ENCODE data around the gene ZNRF1. TPM values are rescaled to one million over a fixed set of nuclear protein-coding genes. Genes with fewer than 3 reads are reported as not detected.

ZNRF1 gene
- total and polyA plus RNA-seq, 8 donors, result 8.8 to 40.1 (median 14.0) TPM

- 41 to 64% (median 54%) methylated on average over 5 of the region's 5 CpGs for WGBS, 5 donors
- H3K4me1 ChIP-seq, result peaks cover 33 to 84% (median 57%) of the 10 kb centered on the region in 4 donors
- H3K9me3 ChIP-seq, result no peaks in the 10 kb centered on the region
- no peaks in the 10 kb centered on the region for H3K27me3 ChIP-seq
- TF ChIP-seq CTCF (IDR thresholded peaks at IDR 0.05), result no peak
- TF ChIP-seq POLR2A (IDR thresholded peaks at IDR 0.05), result no peak
- TF ChIP-seq EP300 (IDR thresholded peaks at IDR 0.05), result no peak
- no peak for TF ChIP-seq POLR2AphosphoS5 (IDR thresholded peaks at IDR 0.05)
- no peak for DNase-seq
- H3K4me3 ChIP-seq, result no peak overlapping the region
- H3K36me3 ChIP-seq, result no peaks in the 10 kb centered on the region
- intact Hi-C loops (cut with DNase I; ENCODE audit: low total_unique reads), result no loop called here
- peak overlapping the region in 1 of 5 donors; percentile 49 for H3K27ac ChIP-seq
Observed at GRCh38 chr16:75059411-75059810, 60.6 kb downstream of the ZNRF1 start.

GRCh38 chr16:75060723-75061122 lies 61.9 kb downstream of the ZNRF1 start:
- no peak overlapping the region for H3K4me3 ChIP-seq
- TF ChIP-seq POLR2AphosphoS5 (IDR thresholded peaks at IDR 0.05) (no peak), POLR2A (IDR thresholded peaks at IDR 0.05) (no peak), CTCF (IDR thresholded peaks at IDR 0.05) (no peak)
- 56 to 92% (median 65%) methylated on average over 8 of the region's 8 CpGs for WGBS, 5 donors

GRCh38 chr16:75061669-75062068 lies 62.8 kb downstream of the ZNRF1 start:
- Histone ChIP-seq H3K9me3 (no peaks in the 10 kb centered on the region), H3K36me3 (no peaks in the 10 kb centered on the region), H3K4me1 (peaks cover 44 to 87% (median 66%) of the 10 kb centered on the region in 4 donors), H3K27me3 (no peaks in the 10 kb centered on the region), H3K4me3 (no peak overlapping the region), H3K27ac (peak overlapping the region; percentile 83 to 88 (median 85))
- intact Hi-C loops (cut with DNase I; ENCODE audit: low total_unique reads), result no loop called here
- WGBS, 5 donors, result 15 to 51% (median 18%) methylated on average over 3 of the region's 3 CpGs
- TF ChIP-seq EP300 (IDR thresholded peaks at IDR 0.05), result no peak
- no peak for TF ChIP-seq CTCF (IDR thresholded peaks at IDR 0.05)
- TF ChIP-seq POLR2A (IDR thresholded peaks at IDR 0.05), result no peak
- no peak for DNase-seq

More at GRCh38 chr16:75060723-75061122, 61.9 kb downstream of the ZNRF1 start:
- Histone ChIP-seq H3K4me1 (peaks cover 39 to 84% (median 61%) of the 10 kb centered on the region in 4 donors), H3K36me3 (no peaks in the 10 kb centered on the region), H3K27me3 (no peaks in the 10 kb centered on the region), H3K9me3 (no peaks in the 10 kb centered on the region), H3K27ac (peak overlapping the region; percentile 47 to 88 (median 83))
- intact Hi-C loops (cut with DNase I; ENCODE audit: low total_unique reads), result no loop called here
- no peak for DNase-seq

DNA sequence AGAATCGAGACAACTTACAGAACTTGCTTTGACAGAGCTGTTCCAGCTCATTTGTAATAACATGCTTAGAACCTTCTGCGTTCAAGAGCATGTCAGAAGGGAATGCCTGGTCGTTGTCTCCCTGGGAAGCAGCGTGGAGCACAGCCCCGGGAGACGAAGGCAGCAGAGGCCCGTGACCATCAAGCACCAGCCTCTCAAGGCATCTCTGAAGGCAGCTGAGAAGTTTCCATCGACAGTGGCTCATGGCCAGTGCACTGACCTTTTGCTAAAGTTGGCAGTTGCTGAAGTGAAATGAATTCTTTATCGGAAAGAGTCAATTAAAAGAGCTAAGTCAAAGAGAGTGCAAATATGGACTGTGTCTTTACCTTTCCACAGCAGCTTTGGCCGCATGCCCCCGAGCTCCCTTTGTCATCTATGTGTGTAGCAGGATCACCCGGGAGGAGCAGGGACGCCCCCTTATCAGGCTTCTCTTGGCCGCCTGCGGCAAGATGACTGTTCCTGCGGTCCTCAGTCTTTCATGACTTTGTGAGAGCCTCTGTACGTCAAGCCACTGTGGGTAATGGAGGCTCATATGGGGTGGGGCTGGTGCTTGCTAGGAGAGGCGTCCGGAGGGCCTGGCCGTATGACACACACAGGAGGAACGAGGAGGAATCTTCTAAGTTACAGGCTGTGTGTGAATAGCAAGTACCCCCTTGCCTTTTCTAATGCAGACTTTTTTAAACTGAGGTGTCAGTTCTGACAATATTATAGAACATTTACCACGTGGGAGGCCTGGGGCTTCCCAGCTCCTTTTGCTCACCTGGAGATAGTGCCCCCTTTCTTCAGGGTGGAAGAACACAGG lies 63.5 kb downstream of the ZNRF1 start:
- H3K36me3 ChIP-seq, result no peaks in the 10 kb centered on the region
- H3K9me3 ChIP-seq, result no peaks in the 10 kb centered on the region
- H3K27me3 ChIP-seq, result no peaks in the 10 kb centered on the region
- 33 to 51% (median 36%) methylated on average over 22 of the region's 22 CpGs for WGBS, 5 donors
- H3K27ac ChIP-seq, result peak overlapping the region; percentile 83 to 90 (median 85)
- peak; percentile 43 to 96 for DNase-seq
- TF ChIP-seq POLR2AphosphoS5 (IDR thresholded peaks at IDR 0.05), result peak in 1 of 3 donors; percentile 39
- no peak for TF ChIP-seq EP300 (IDR thresholded peaks at IDR 0.05)
- intact Hi-C loops (cut with DNase I; ENCODE audit: low total_unique reads), result no loop called here
- H3K4me1 ChIP-seq, result peaks cover 51 to 86% (median 68%) of the 10 kb centered on the region in 4 donors
- no peak overlapping the region for H3K4me3 ChIP-seq

- Histone ChIP-seq H3K27me3 (no peaks in the 10 kb centered on the region), H3K36me3 (no peaks in the 10 kb centered on the region), H3K4me1 (peaks cover 52 to 86% (median 69%) of the 10 kb centered on the region in 4 donors), H3K9me3 (no peaks in the 10 kb centered on the region), H3K27ac (peak overlapping the region; percentile 83 to 90 (median 85)), H3K4me3 (no peak overlapping the region)
- TF ChIP-seq POLR2A (IDR thresholded peaks at IDR 0.05), result no peak
- TF ChIP-seq POLR2AphosphoS5 (IDR thresholded peaks at IDR 0.05), result no peak
- TF ChIP-seq EP300 (IDR thresholded peaks at IDR 0.05), result no peak
- TF ChIP-seq CTCF (IDR thresholded peaks at IDR 0.05), result no peak
- intact Hi-C loops (cut with DNase I; ENCODE audit: low total_unique reads), result no loop called here
- no peak for DNase-seq
- WGBS, 5 donors, result 73 to 89% (median 78%) methylated on average over 9 of the region's 9 CpGs
Observed at GRCh38 chr16:75062976-75063346, 64.1 kb downstream of the ZNRF1 start.

Data from stomach (tissue), 9 donors.